GM12873 (cell line): ENCODE data around the gene CACNA1H.

Experiments used
- CTCF ChIP-seq: IDR thresholded peaks from 2 replicates; pipeline ENCODE4 v1.5.1; 2012; ENCODE audit warnings: low read depth, mild to moderate bottlenecking, moderate library complexity, low read length, control low read depth; ENCODE audit not compliant: insufficient read depth; ENCODE audit errors: missing control alignments

Gene CACNA1H

GRCh38 chr16:1210461-1210860 lies 57.6 kb downstream of the CACNA1H start:
- no peak for TF ChIP-seq CTCF

GRCh38 chr16:1211451-1212268 lies 58.8 kb downstream of the CACNA1H start:
- no peak for TF ChIP-seq CTCF

GRCh38 chr16:1212616-1213194 lies 59.8 kb downstream of the CACNA1H start:
- no peak for TF ChIP-seq CTCF

- no peak for TF ChIP-seq CTCF
Measured at GRCh38 chr16:1213231-1213630, 60.3 kb downstream of the CACNA1H start.

GRCh38 chr16:1213796-1214372 lies 61.0 kb downstream of the CACNA1H start:
- TF ChIP-seq CTCF: no peak

GRCh38 chr16:1214719-1215118 lies 61.8 kb downstream of the CACNA1H start:
- no peak for TF ChIP-seq CTCF

- TF ChIP-seq CTCF: no peak
Measured at GRCh38 chr16:1215574-1216295, 62.8 kb downstream of the CACNA1H start.
